Measurements from ENCODE around the gene SLC29A3. TPM values are rescaled to one million over a fixed set of nuclear protein-coding genes. Genes with fewer than 3 reads are reported as not detected.

SLC29A3 gene
- total RNA-seq, 4 donors from 2014 or later, result 1.0 to 13.8 (median 5.5) TPM

DNA sequence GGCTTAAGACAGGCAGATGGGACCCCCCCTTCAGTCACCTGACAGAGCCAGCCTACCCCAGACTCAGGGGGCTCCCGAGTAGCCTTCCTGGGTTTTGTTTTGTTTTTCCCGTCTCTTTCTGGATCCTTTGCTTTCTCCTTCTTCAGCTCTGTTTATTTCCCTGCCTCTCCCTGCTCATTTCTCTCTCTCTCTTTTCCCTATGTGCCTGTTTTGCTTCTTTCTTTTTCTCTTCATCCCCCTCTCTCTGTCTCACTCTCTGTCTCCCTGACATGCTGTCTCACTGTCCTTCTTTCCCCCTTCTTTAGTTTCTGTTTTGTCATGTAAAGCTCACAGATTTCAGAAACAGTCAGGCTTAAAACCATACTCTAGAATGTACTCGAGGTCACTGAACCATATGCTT lies 38.2 kb upstream of the SLC29A3 start:
- intact Hi-C loops (cut with DNase I; ENCODE audit: low total_unique reads), result no loop called here
- TF ChIP-seq POLR2A (IDR thresholded peaks at IDR 0.05), result no peak
- TF ChIP-seq, protein P1, sequence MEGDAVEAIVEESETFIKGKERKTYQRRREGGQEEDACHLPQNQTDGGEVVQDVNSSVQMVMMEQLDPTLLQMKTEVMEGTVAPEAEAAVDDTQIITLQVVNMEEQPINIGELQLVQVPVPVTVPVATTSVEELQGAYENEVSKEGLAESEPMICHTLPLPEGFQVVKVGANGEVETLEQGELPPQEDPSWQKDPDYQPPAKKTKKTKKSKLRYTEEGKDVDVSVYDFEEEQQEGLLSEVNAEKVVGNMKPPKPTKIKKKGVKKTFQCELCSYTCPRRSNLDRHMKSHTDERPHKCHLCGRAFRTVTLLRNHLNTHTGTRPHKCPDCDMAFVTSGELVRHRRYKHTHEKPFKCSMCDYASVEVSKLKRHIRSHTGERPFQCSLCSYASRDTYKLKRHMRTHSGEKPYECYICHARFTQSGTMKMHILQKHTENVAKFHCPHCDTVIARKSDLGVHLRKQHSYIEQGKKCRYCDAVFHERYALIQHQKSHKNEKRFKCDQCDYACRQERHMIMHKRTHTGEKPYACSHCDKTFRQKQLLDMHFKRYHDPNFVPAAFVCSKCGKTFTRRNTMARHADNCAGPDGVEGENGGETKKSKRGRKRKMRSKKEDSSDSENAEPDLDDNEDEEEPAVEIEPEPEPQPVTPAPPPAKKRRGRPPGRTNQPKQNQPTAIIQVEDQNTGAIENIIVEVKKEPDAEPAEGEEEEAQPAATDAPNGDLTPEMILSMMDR (IDR thresholded peaks at IDR 0.05), result no peak
- Histone ChIP-seq H3K36me3 (no peaks in the 10 kb centered on the region), H3K4me1 (no peaks in the 10 kb centered on the region), H3K27me3 (no peaks in the 10 kb centered on the region), H3K9me3 (no peaks in the 10 kb centered on the region), H3K27ac (no peak overlapping the region), H3K4me3 (no peak overlapping the region)
- no peak for DNase-seq

- H3K27me3 ChIP-seq, result no peaks in the 10 kb centered on the region
- H3K9me3 ChIP-seq, result no peaks in the 10 kb centered on the region
- TF ChIP-seq, protein P1 (IDR thresholded peaks at IDR 0.05), result no peak
- no peak for TF ChIP-seq POLR2A (IDR thresholded peaks at IDR 0.05)
- no peaks in the 10 kb centered on the region for H3K4me1 ChIP-seq
- no peak overlapping the region for H3K4me3 ChIP-seq
- intact Hi-C loops (cut with DNase I; ENCODE audit: low total_unique reads), result no loop called here
- H3K36me3 ChIP-seq, result no peaks in the 10 kb centered on the region
- DNase-seq, result no peak
- H3K27ac ChIP-seq, result no peak overlapping the region
Measured at GRCh38 chr10:71281646-71282322, 37.3 kb upstream of the SLC29A3 start.

DNA sequence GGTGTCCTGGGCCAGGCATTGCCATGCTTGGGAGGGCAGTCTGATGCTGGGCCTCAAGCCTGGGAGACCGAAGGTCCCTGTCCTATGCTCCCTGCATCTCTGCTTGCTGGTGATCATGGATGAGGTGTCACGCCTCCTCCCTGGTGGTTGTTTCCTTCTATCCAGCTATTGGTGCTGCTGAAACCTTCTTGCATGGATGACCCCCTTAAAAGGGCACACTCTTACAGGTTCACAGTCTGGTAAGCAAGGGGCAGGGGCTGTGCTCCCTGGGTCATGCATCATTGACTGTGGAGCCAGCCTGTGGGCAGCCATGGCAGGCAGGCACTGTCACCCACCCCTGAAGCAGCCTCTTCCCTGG lies 36.8 kb upstream of the SLC29A3 start:
- TF ChIP-seq, protein P1 (IDR thresholded peaks at IDR 0.05), result no peak
- no peak for TF ChIP-seq POLR2A (IDR thresholded peaks at IDR 0.05)
- intact Hi-C loops (cut with DNase I; ENCODE audit: low total_unique reads), result no loop called here
- no peak for DNase-seq
- H3K4me3 ChIP-seq, result no peak overlapping the region
- H3K36me3 ChIP-seq, result no peaks in the 10 kb centered on the region
- no peaks in the 10 kb centered on the region for H3K4me1 ChIP-seq
- H3K27ac ChIP-seq, result no peak overlapping the region
- H3K9me3 ChIP-seq, result no peaks in the 10 kb centered on the region
- no peaks in the 10 kb centered on the region for H3K27me3 ChIP-seq

DNA sequence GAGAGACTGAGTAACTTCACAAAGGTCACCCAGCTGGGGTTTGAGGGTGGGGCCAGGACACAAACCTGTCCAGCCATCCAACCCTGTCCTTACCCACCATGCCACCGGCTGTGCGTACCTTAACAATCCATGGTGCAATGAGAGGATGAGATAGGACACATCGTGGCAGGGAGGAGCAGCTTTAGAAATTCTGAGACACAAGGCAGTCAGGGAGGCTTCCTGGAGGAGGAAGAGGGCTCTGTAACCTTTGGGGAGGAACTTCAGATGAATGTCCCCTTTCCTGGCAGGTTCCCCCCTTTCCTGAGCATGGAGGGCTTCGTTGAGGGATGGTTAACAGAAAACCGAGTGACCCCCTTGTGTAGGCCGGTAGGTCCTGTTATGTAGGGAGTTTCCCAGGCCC lies 35.6 kb upstream of the SLC29A3 start:
- no peak for TF ChIP-seq POLR2A (IDR thresholded peaks at IDR 0.05)
- TF ChIP-seq, protein P1 (IDR thresholded peaks at IDR 0.05), result no peak
- no peaks in the 10 kb centered on the region for H3K4me1 ChIP-seq
- no peaks in the 10 kb centered on the region for H3K27me3 ChIP-seq
- DNase-seq, result no peak
- H3K36me3 ChIP-seq, result no peaks in the 10 kb centered on the region
- intact Hi-C loops (cut with DNase I; ENCODE audit: low total_unique reads), result no loop called here
- H3K27ac ChIP-seq, result no peak overlapping the region
- no peaks in the 10 kb centered on the region for H3K9me3 ChIP-seq
- H3K4me3 ChIP-seq, result no peak overlapping the region

- DNase-seq, result no peak
- Histone ChIP-seq H3K4me3 (no peak overlapping the region), H3K9me3 (no peaks in the 10 kb centered on the region), H3K4me1 (no peaks in the 10 kb centered on the region), H3K36me3 (no peaks in the 10 kb centered on the region), H3K27ac (no peak overlapping the region), H3K27me3 (no peaks in the 10 kb centered on the region)
- intact Hi-C loops (cut with DNase I; ENCODE audit: low total_unique reads), result no loop called here
- no peak for TF ChIP-seq POLR2A (IDR thresholded peaks at IDR 0.05)
- TF ChIP-seq, protein P1 (IDR thresholded peaks at IDR 0.05), result no peak
Measured at GRCh38 chr10:71283876-71284275, 35.2 kb upstream of the SLC29A3 start.

Data from uterus (tissue), 4 donors.